Fibroblast of lung (primary cell): ENCODE measurements around the gene EED. TPM values are rescaled to one million over a fixed set of nuclear protein-coding genes. Genes with fewer than 3 reads are reported as not detected.

Experiments
- DNase-seq, 2 donors: peaks; one replicate each; pipeline versions ENCODE4 v3.0.0 to v3.0.0-alpha.2; 2010; ENCODE audit warnings: low read depth in 2 of 2
- H2AFZ ChIP-seq: 2 replicates; pipeline ENCODE4 v1.5.1; 2012; ENCODE audit warnings: low read length, control low read depth, inconsistent platforms
- H3K27ac ChIP-seq: 2 replicates; pipeline ENCODE4 v1.5.1; 2011; ENCODE audit warnings: low read length, control low read depth; ENCODE audit not compliant: insufficient read depth
- H3K27me3 ChIP-seq: 2 replicates; pipeline ENCODE4 v1.5.1; 2011; ENCODE audit warnings: mild to moderate bottlenecking, low read length; ENCODE audit not compliant: control insufficient read depth, insufficient read depth
- H3K36me3 ChIP-seq: 2 replicates; pipeline ENCODE4 v1.5.1; 2011; ENCODE audit warnings: low read length; ENCODE audit not compliant: control insufficient read depth, insufficient read depth
- H3K4me1 ChIP-seq: 2 replicates; pipeline ENCODE4 v1.5.1; 2011; ENCODE audit warnings: low read length; ENCODE audit not compliant: control insufficient read depth, insufficient read depth; ENCODE audit errors: extremely low read depth
- H3K4me2 ChIP-seq: 2 replicates; pipeline ENCODE4 v1.5.1; 2011; ENCODE audit warnings: low read length, control low read depth; ENCODE audit not compliant: insufficient read depth; ENCODE audit errors: extremely low read depth
- H3K4me3 ChIP-seq, 4 experiments: fragments of 200-600 bp in 1 of 4; sonication (generic) in 1 of 4; replicated peaks in 1 of 4; 2 replicates each; pipeline ENCODE4 v1.5.1; 2011 to 2016; ENCODE audit warnings: low read length in 4 of 4, low read depth in 3 of 4, mild to moderate bottlenecking in 3 of 4, control low read depth in 2 of 4, inconsistent platforms in 1 of 4, mixed read lengths in 1 of 4; ENCODE audit not compliant: insufficient read depth in 1 of 4; ENCODE audit errors: control extremely low read depth in 1 of 4
- H3K79me2 ChIP-seq: 2 replicates; pipeline ENCODE4 v1.5.1; 2012; ENCODE audit warnings: mild to moderate bottlenecking, low read length, inconsistent platforms; ENCODE audit not compliant: control insufficient read depth, insufficient read depth
- H3K9ac ChIP-seq: 2 replicates; pipeline ENCODE4 v1.5.1; 2011; ENCODE audit warnings: mild to moderate bottlenecking, low read length, control low read depth; ENCODE audit not compliant: insufficient read depth
- H3K9me3 ChIP-seq: 2 replicates; pipeline ENCODE4 v1.5.1; 2012; ENCODE audit warnings: low read depth, low read length; ENCODE audit not compliant: control insufficient read depth, insufficient read depth
- H4K20me1 ChIP-seq: 2 replicates; pipeline ENCODE4 v1.5.1; 2011; ENCODE audit warnings: low read length; ENCODE audit not compliant: control insufficient read depth, insufficient read depth; ENCODE audit errors: extremely low read depth
- EZH2 ChIP-seq: IDR thresholded peaks from 2 replicates; pipeline ENCODE4 v1.5.1; 2012; ENCODE audit warnings: low read length, control low read depth, mild to moderate bottlenecking; ENCODE audit errors: missing control alignments
- polyA plus RNA-seq, 2 donors: library from polyadenylated mRNA; depleted of rRNA in 1 of 2; stranded (reverse) in 1 of 2; unstranded in 1 of 2; fragments of >200 nt; gene quantifications; 2 replicates each; pipeline ENCODE4 v1.2.1, GENCODE V29; 2011 to 2012; ENCODE audit warnings: missing spikeins in 1 of 2
- total RNA-seq: library from RNA; depleted of rRNA; stranded (reverse); fragments of >200 nt; gene quantifications from 2 replicates; pipeline ENCODE4 v1.2.1, GENCODE V29; 2014
- TF ChIP-seq, protein P1 (sequence below), 2 donors: IDR thresholded peaks in 1 of 2; conservative IDR thresholded peaks in 1 of 2; 1 replicate in 1 of 2; 2 replicates in 1 of 2; pipeline ENCODE4 v1.5.1; 2011 to 2012; ENCODE audit warnings: low read length in 2 of 2, control low read depth in 1 of 2, inconsistent platforms in 1 of 2, low read depth in 1 of 2, mild to moderate bottlenecking in 1 of 2

The EED gene
- total and polyA plus RNA-seq, 2 donors (not counting 1 experiment from before 2014, with no cell fraction given), result 13.0 to 22.3 TPM

- Histone ChIP-seq H3K4me3 (no peak overlapping the region), H2AFZ (no peak overlapping the region), H3K4me1 (peaks cover 2% of the 10 kb centered on the region), H3K27me3 (no peaks in the 10 kb centered on the region), H4K20me1 (no peaks in the 10 kb centered on the region), H3K79me2 (no peaks in the 10 kb centered on the region), H3K9ac (no peak overlapping the region), H3K36me3 (no peaks in the 10 kb centered on the region), H3K9me3 (no peaks in the 10 kb centered on the region), H3K27ac (no peak overlapping the region), H3K4me2 (no peak overlapping the region)
- no peak for TF ChIP-seq EZH2
- TF ChIP-seq, protein P1, sequence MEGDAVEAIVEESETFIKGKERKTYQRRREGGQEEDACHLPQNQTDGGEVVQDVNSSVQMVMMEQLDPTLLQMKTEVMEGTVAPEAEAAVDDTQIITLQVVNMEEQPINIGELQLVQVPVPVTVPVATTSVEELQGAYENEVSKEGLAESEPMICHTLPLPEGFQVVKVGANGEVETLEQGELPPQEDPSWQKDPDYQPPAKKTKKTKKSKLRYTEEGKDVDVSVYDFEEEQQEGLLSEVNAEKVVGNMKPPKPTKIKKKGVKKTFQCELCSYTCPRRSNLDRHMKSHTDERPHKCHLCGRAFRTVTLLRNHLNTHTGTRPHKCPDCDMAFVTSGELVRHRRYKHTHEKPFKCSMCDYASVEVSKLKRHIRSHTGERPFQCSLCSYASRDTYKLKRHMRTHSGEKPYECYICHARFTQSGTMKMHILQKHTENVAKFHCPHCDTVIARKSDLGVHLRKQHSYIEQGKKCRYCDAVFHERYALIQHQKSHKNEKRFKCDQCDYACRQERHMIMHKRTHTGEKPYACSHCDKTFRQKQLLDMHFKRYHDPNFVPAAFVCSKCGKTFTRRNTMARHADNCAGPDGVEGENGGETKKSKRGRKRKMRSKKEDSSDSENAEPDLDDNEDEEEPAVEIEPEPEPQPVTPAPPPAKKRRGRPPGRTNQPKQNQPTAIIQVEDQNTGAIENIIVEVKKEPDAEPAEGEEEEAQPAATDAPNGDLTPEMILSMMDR (conservative IDR thresholded peaks at IDR 0.05 in 1 of 2, IDR thresholded peaks at IDR 0.05 in 1 of 2; ENCODE audit: low read depth in 1 of 2, low read length in 2 of 2), result no peak
- no peak for DNase-seq
Measured at GRCh38 chr11:86207413-86207812, 37.1 kb upstream of the EED start.

DNA sequence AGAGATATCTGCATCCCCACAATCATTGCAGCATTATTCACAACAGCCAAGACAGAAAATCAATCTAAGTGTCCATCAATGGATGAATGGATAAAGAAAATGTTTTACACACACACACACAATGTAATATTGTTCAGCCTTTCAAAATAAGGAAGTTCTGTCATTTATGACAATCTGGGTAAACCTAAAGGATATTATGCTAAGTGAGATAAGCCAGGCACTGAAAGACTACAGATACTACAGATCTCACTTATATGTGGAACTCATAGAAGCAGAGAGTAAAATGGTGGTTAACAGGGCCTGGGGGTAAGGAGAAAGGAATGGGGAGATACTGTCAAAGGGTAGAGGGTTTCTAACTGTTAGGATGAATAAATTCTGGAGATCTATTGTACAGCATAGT is 36.0 kb upstream of the EED start:
- H3K4me2 ChIP-seq, result no peak overlapping the region
- TF ChIP-seq, protein P1 (conservative IDR thresholded peaks at IDR 0.05 in 1 of 2, IDR thresholded peaks at IDR 0.05 in 1 of 2; ENCODE audit: low read depth in 1 of 2, low read length in 2 of 2), result no peak
- no peak for TF ChIP-seq EZH2
- DNase-seq, result no peak
- no peaks in the 10 kb centered on the region for H3K36me3 ChIP-seq
- H3K9me3 ChIP-seq, result no peaks in the 10 kb centered on the region
- no peaks in the 10 kb centered on the region for H3K27me3 ChIP-seq
- H3K4me3 ChIP-seq, result no peak overlapping the region
- no peak overlapping the region for H3K27ac ChIP-seq
- no peaks in the 10 kb centered on the region for H4K20me1 ChIP-seq
- no peaks in the 10 kb centered on the region for H3K4me1 ChIP-seq
- no peak overlapping the region for H2AFZ ChIP-seq
- H3K79me2 ChIP-seq, result no peaks in the 10 kb centered on the region
- H3K9ac ChIP-seq, result no peak overlapping the region

GRCh38 chr11:86209806-86210657 is 34.5 kb upstream of the EED start:
- H3K4me2 ChIP-seq, result no peak overlapping the region
- no peak overlapping the region for H3K9ac ChIP-seq
- H4K20me1 ChIP-seq, result no peaks in the 10 kb centered on the region
- no peaks in the 10 kb centered on the region for H3K36me3 ChIP-seq
- DNase-seq, result no peak
- no peaks in the 10 kb centered on the region for H3K9me3 ChIP-seq
- no peaks in the 10 kb centered on the region for H3K79me2 ChIP-seq
- no peak overlapping the region for H3K4me3 ChIP-seq
- H3K27ac ChIP-seq, result no peak overlapping the region
- no peak overlapping the region for H2AFZ ChIP-seq
- H3K4me1 ChIP-seq, result no peaks in the 10 kb centered on the region
- no peak for TF ChIP-seq EZH2
- TF ChIP-seq, protein P1 (conservative IDR thresholded peaks at IDR 0.05 in 1 of 2, IDR thresholded peaks at IDR 0.05 in 1 of 2; ENCODE audit: low read depth in 1 of 2, low read length in 2 of 2), result no peak
- H3K27me3 ChIP-seq, result no peaks in the 10 kb centered on the region
